Measurements from ENCODE around the gene CNOT4.

DNA sequence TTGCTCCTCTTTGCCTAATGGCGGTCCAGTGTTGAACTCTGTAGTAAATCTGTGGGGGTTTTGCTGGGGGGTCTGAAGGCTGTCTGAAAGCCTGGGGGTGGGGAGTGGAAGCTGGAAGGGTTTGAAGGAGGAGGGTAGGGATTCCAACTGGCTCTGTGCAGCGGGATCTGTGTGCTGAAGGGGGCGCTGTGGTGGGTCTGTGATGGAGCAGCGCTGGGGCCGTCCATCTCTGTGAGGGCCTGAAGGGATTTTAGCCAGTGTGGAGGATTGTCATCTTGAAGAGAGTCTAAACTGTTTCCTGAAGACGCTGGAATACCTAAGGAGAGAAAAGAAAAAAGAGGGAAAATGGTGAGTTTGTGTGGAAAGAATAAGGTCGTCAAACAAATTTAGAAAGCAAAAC, 147.0 kb downstream of the CNOT4 start:
- TF ChIP-seq, protein P1, sequence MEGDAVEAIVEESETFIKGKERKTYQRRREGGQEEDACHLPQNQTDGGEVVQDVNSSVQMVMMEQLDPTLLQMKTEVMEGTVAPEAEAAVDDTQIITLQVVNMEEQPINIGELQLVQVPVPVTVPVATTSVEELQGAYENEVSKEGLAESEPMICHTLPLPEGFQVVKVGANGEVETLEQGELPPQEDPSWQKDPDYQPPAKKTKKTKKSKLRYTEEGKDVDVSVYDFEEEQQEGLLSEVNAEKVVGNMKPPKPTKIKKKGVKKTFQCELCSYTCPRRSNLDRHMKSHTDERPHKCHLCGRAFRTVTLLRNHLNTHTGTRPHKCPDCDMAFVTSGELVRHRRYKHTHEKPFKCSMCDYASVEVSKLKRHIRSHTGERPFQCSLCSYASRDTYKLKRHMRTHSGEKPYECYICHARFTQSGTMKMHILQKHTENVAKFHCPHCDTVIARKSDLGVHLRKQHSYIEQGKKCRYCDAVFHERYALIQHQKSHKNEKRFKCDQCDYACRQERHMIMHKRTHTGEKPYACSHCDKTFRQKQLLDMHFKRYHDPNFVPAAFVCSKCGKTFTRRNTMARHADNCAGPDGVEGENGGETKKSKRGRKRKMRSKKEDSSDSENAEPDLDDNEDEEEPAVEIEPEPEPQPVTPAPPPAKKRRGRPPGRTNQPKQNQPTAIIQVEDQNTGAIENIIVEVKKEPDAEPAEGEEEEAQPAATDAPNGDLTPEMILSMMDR (IDR thresholded peaks at IDR 0.05), result no peak
- TF ChIP-seq POLR2A (IDR thresholded peaks at IDR 0.05) (no peak), EP300 (IDR thresholded peaks at IDR 0.05) (no peak)
